ENCODE measurements around the gene ADAMTS1. TPM values are rescaled to one million over a fixed set of nuclear protein-coding genes. Genes with fewer than 3 reads are reported as not detected.
"Not testable (repeated sequence)": the region's sequence is repeated elsewhere in the genome, so short reads cannot be mapped to it uniquely, and the experiment has no call there.

The ADAMTS1 gene
- total RNA-seq, 1 donor from 2014 or later = 6.7 TPM

DNA sequence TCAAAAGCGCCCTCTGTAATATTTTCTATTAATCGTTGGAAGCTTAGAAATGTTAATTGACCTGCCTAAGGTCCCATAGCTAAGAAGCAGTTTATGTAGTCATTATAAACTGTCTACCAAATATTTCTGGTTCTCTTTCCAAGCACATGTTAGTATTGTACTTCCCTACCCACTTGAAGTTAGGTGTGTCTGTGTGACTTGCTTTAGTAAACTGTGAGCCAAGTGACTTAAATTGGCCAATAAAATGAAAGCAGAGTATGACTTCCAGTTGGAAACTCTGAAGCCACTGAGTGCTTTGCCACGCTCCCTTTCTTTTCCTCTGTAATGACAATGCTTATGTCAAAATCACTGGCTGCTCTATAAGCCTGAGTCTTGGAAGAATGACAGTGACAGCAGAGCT, 20.6 kb upstream of the ADAMTS1 start:
- no peaks in the 10 kb centered on the region for H3K27me3 ChIP-seq
- no peaks in the 10 kb centered on the region for H3K27me3 Mint-ChIP-seq (ENCODE audit: insufficient read depth, low read depth)
- no peaks in the 10 kb centered on the region for H3K9me3 ChIP-seq (ENCODE audit: low read depth)
- H3K4me2 ChIP-seq = no peak overlapping the region
- no peaks in the 10 kb centered on the region for H3K9me3 Mint-ChIP-seq
- H3K79me2 ChIP-seq (ENCODE audit: low read depth) = no peaks in the 10 kb centered on the region
- no peak for DNase-seq (ENCODE audit: low spot score)
- H4K20me1 ChIP-seq (ENCODE audit: low read depth) = no peaks in the 10 kb centered on the region
- no peaks in the 10 kb centered on the region for H3K36me3 Mint-ChIP-seq
- H3K4me3 Mint-ChIP-seq = no peak overlapping the region
- H3K27ac ChIP-seq = no peak overlapping the region
- H3K36me3 ChIP-seq = no peaks in the 10 kb centered on the region
- no peak overlapping the region for H2AFZ ChIP-seq (replicated peaks)
- TF ChIP-seq, protein P1, sequence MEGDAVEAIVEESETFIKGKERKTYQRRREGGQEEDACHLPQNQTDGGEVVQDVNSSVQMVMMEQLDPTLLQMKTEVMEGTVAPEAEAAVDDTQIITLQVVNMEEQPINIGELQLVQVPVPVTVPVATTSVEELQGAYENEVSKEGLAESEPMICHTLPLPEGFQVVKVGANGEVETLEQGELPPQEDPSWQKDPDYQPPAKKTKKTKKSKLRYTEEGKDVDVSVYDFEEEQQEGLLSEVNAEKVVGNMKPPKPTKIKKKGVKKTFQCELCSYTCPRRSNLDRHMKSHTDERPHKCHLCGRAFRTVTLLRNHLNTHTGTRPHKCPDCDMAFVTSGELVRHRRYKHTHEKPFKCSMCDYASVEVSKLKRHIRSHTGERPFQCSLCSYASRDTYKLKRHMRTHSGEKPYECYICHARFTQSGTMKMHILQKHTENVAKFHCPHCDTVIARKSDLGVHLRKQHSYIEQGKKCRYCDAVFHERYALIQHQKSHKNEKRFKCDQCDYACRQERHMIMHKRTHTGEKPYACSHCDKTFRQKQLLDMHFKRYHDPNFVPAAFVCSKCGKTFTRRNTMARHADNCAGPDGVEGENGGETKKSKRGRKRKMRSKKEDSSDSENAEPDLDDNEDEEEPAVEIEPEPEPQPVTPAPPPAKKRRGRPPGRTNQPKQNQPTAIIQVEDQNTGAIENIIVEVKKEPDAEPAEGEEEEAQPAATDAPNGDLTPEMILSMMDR (IDR thresholded peaks at IDR 0.05) = no peak
- TF ChIP-seq EZH2phosphoT487 (IDR thresholded peaks at IDR 0.05) = no peak
- TF ChIP-seq EZH2 (IDR thresholded peaks at IDR 0.05) = no peak
- H3K4me1 Mint-ChIP-seq = no peaks in the 10 kb centered on the region
- no peak overlapping the region for H3K9ac ChIP-seq
- H3K4me3 ChIP-seq = no peak overlapping the region
- H3F3A ChIP-seq (ENCODE audit: low read depth) = peaks cover 4% of the 10 kb centered on the region
- no peak overlapping the region for H3K27ac Mint-ChIP-seq
- H3K4me1 ChIP-seq = no peaks in the 10 kb centered on the region

DNA sequence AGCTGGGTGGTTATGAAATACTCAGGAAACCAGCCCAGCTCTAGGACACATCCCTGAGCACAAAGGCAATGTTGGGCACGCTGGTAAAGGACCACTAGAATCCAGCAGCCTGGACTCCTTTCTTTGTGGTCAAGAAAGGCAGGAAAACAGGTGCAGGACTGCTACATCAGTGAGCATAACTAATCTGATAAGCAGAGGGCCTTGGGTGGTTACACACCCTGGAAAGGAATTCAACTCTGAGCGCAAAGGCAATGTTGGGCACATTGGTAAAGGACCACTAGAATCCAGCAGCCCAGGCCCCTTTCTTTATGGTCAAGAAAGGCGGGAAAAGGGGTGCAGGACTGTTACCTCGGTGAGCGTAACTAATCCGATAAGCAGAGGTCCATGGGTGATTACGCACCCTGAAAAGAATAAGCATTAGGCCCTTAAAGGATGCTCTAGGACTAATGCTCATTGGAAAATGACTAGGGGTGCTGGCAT, 11.7 kb upstream of the ADAMTS1 start:
- H3K27me3 ChIP-seq; H3K9me3 Mint-ChIP-seq; H3K36me3 Mint-ChIP-seq; DNase-seq (ENCODE audit: low spot score); H2AFZ ChIP-seq (replicated peaks); H3K79me2 ChIP-seq (ENCODE audit: low read depth); H3K4me1 Mint-ChIP-seq; H3K27me3 Mint-ChIP-seq (ENCODE audit: insufficient read depth, low read depth); H3F3A ChIP-seq (ENCODE audit: low read depth); H3K4me2 ChIP-seq; H3K9me3 ChIP-seq (ENCODE audit: low read depth); H3K27ac Mint-ChIP-seq; H3K27ac ChIP-seq; H3K36me3 ChIP-seq; H3K4me3 Mint-ChIP-seq; H3K4me3 ChIP-seq; H3K9ac ChIP-seq; H4K20me1 ChIP-seq (ENCODE audit: low read depth): not testable (repeated sequence)
- peaks cover 10% of the 10 kb centered on the region for H3K4me1 ChIP-seq

DNA sequence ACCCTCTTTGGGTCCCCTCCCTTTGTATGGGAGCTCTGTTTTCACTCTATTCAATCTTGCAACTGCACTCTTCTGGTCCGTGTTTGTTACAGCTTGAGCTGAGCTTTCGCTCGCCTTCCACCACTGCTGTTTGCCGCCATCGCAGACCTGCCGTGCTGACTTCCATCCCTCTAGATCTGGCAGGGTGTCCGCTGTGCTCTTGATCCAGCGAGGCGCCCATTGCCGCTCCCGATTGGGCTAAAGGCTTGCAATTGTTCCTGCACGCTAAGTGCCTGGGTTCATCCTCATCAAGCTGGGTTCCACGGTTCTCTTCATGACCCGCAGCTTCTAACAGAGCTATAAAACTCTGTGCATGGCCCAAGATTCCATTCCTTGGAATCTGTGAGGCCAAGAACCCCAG, 9.5 kb upstream of the ADAMTS1 start:
- DNase-seq (ENCODE audit: low spot score); H3K79me2 ChIP-seq (ENCODE audit: low read depth); H3K27ac ChIP-seq; H3K36me3 ChIP-seq; H4K20me1 ChIP-seq (ENCODE audit: low read depth); H3K4me2 ChIP-seq; H3F3A ChIP-seq (ENCODE audit: low read depth); H3K4me3 Mint-ChIP-seq; H3K9me3 ChIP-seq (ENCODE audit: low read depth); H3K27ac Mint-ChIP-seq; H3K4me3 ChIP-seq; H3K36me3 Mint-ChIP-seq; H3K9ac ChIP-seq; H2AFZ ChIP-seq (replicated peaks); H3K27me3 Mint-ChIP-seq (ENCODE audit: insufficient read depth, low read depth); H3K27me3 ChIP-seq; H3K9me3 Mint-ChIP-seq: not testable (repeated sequence)
- H3K4me1 Mint-ChIP-seq = peaks cover 11% of the 10 kb centered on the region
- H3K4me1 ChIP-seq = peaks cover 14% of the 10 kb centered on the region

DNA sequence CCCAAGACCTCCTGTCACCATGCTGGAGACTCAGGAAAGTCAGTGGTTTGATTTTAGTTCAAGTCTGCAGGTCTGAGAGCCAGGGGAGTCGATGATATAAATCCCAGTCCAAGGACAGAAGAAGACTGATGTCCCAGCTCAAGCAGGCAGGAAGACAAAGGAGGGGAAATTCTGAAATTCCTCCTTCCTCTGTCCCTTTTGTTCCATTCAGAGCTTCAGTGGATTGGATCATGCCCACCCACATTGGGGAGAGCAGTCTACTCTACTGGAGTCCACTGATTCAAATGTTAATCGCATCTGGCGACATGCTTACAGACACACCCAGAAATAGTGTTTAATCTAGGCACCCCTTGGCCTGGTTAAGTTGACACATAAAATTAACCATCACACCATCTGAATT, 7.2 kb upstream of the ADAMTS1 start:
- no peak overlapping the region for H3K27ac Mint-ChIP-seq
- H3K27me3 Mint-ChIP-seq (ENCODE audit: insufficient read depth, low read depth) = peaks cover 3% of the 10 kb centered on the region
- peaks cover 11% of the 10 kb centered on the region for H3K4me1 Mint-ChIP-seq
- H3K36me3 ChIP-seq = no peaks in the 10 kb centered on the region
- H4K20me1 ChIP-seq (ENCODE audit: low read depth) = no peaks in the 10 kb centered on the region
- no peak overlapping the region for H3K4me3 Mint-ChIP-seq
- H3K4me2 ChIP-seq = peak overlapping the region; percentile 3
- H3K27me3 ChIP-seq = peaks cover 11% of the 10 kb centered on the region
- no peaks in the 10 kb centered on the region for H3K79me2 ChIP-seq (ENCODE audit: low read depth)
- no peaks in the 10 kb centered on the region for H3F3A ChIP-seq (ENCODE audit: low read depth)
- no peak overlapping the region for H3K27ac ChIP-seq
- no peak overlapping the region for H3K9ac ChIP-seq
- H3K4me1 ChIP-seq = peaks cover 14% of the 10 kb centered on the region
- H3K9me3 Mint-ChIP-seq = peaks cover 2% of the 10 kb centered on the region
- H2AFZ ChIP-seq (replicated peaks) = no peak overlapping the region
- H3K4me3 ChIP-seq = no peak overlapping the region
- DNase-seq (ENCODE audit: low spot score) = peak; percentile 57
- TF ChIP-seq, protein P1 (IDR thresholded peaks at IDR 0.05) = no peak
- TF ChIP-seq EZH2phosphoT487 (IDR thresholded peaks at IDR 0.05) (no peak), EZH2 (IDR thresholded peaks at IDR 0.05) (no peak)
- no peaks in the 10 kb centered on the region for H3K9me3 ChIP-seq (ENCODE audit: low read depth)
- no peaks in the 10 kb centered on the region for H3K36me3 Mint-ChIP-seq

Data from neural progenitor cell (in vitro differentiated cells).